Activated B cell treated with CpG ODN at 0.5 μM for 24 hours (primary cell): ENCODE results near the gene MYO9B. TPM values are rescaled to one million over a fixed set of nuclear protein-coding genes. Genes with fewer than 3 reads are reported as not detected.
A peak's percentile ranks its signal among the peaks of the same experiment; 100 is the strongest.

Experiments
- ATAC-seq: fragments of 200-7000 bp; cut with Tn5 transposase; one replicate; pipeline ENCODE4 v1.10.0; 2021; ENCODE audit warnings: low read depth, mild to moderate bottlenecking, moderate library complexity
- CTCF ChIA-PET: fragments of 350-600 bp; sonication (Branson Sonifier 250); formaldehyde crosslinking; loops from one replicate; lab custom pipeline; 2021; ENCODE audit warnings: antibody characterized with exemption; lab: Charles Lee
- POLR2A ChIA-PET: fragments of 350-600 bp; sonication (Branson Sonifier 250); formaldehyde crosslinking; loops from one replicate; lab custom pipeline; 2021; ENCODE audit warnings: antibody characterized with exemption; lab: Charles Lee
- DNase-seq: peaks from one replicate; pipeline ENCODE4 v3.0.0; 2022
- H3K27ac Mint-ChIP-seq: one replicate; pipeline ENCODE4 v1.8.0; 2020; ENCODE audit warnings: mixed read lengths
- H3K27me3 Mint-ChIP-seq: one replicate; pipeline ENCODE4 v1.8.0; 2021; ENCODE audit warnings: mixed read lengths
- H3K36me3 Mint-ChIP-seq: one replicate; pipeline ENCODE4 v1.8.0; 2021; ENCODE audit warnings: low read depth, mixed read lengths
- H3K4me1 Mint-ChIP-seq: one replicate; pipeline ENCODE4 v1.8.0; 2021; ENCODE audit warnings: mixed read lengths
- H3K4me3 Mint-ChIP-seq: one replicate; pipeline ENCODE4 v1.8.0; 2020; ENCODE audit warnings: mild to moderate bottlenecking, mixed read lengths
- H3K9me3 Mint-ChIP-seq: one replicate; pipeline ENCODE4 v1.8.0; 2020; ENCODE audit warnings: mixed read lengths
- CTCF ChIP-seq: fragments of 200-600 bp; IDR thresholded peaks from one replicate; pipeline ENCODE4 v1.8.0; 2022; ENCODE audit warnings: antibody characterized with exemption, mild to moderate bottlenecking
- intact Hi-C: fragments of 100-400 bp; cut with micrococcal nuclease; formaldehyde crosslinking; loops from one replicate; pipeline ENCODE4 v1.15.1; 2024
- total RNA-seq: library from RNA; stranded (reverse); gene quantifications from 2 replicates; pipeline ENCODE4 v1.2.3, GENCODE V29; 2022

MYO9B gene
- total RNA-seq, 1 donor from 2014 or later: 239 TPM

- no peak overlapping the region for H3K4me3 Mint-ChIP-seq
- H3K4me1 Mint-ChIP-seq: no peaks in the 10 kb centered on the region
- ChIA-PET POLR2A (interaction anchor here (0.6 to 1.0 kb wide), 2 partner anchors 35 to 338 kb away, joined by 6 to 9 read pairs; no protein-coding TSS in a partner anchor), CTCF (interaction anchor here (0.6 to 2.1 kb wide), 7 partner anchors 140 to 1974 kb away, joined by 3 to 16 read pairs (median 8); no protein-coding TSS in a partner anchor)
- peaks cover 64% of the 10 kb centered on the region for H3K36me3 Mint-ChIP-seq
- no peak for TF ChIP-seq CTCF
- H3K9me3 Mint-ChIP-seq: no peaks in the 10 kb centered on the region
- ATAC-seq (peak; percentile 28), DNase-seq (no peak)
- H3K27me3 Mint-ChIP-seq: no peaks in the 10 kb centered on the region
- H3K27ac Mint-ChIP-seq: no peak overlapping the region
- intact Hi-C loops: loop anchor here (1.0 kb wide), 3 partner anchors 216 to 338 kb away; no protein-coding TSS in a partner anchor
Observed at GRCh38 chr19:17052439-17052838, 23.1 kb upstream of the MYO9B start.

GRCh38 chr19:17054746-17055145 lies 20.8 kb upstream of the MYO9B start:
- peaks cover 71% of the 10 kb centered on the region for H3K36me3 Mint-ChIP-seq
- TF ChIP-seq CTCF: no peak
- DNase-seq (no peak), ATAC-seq (no peak)
- no peak overlapping the region for H3K4me3 Mint-ChIP-seq
- no peaks in the 10 kb centered on the region for H3K9me3 Mint-ChIP-seq
- ChIA-PET POLR2A (no interaction called here), CTCF (no interaction called here)
- intact Hi-C loops: no loop called here
- H3K27me3 Mint-ChIP-seq: no peaks in the 10 kb centered on the region
- H3K27ac Mint-ChIP-seq: no peak overlapping the region
- H3K4me1 Mint-ChIP-seq: no peaks in the 10 kb centered on the region

GRCh38 chr19:17055636-17056035 lies 19.9 kb upstream of the MYO9B start:
- intact Hi-C loops: no loop called here
- ChIA-PET CTCF (no interaction called here), POLR2A (interaction anchor here (0.5 kb wide), 1 partner anchor 337 kb away, joined by 3 read pairs; no protein-coding TSS in a partner anchor)
- H3K27me3 Mint-ChIP-seq: no peaks in the 10 kb centered on the region
- H3K9me3 Mint-ChIP-seq: no peaks in the 10 kb centered on the region
- no peak overlapping the region for H3K4me3 Mint-ChIP-seq
- no peak for DNase-seq
- ATAC-seq: no peak
- TF ChIP-seq CTCF: no peak
- H3K4me1 Mint-ChIP-seq: no peaks in the 10 kb centered on the region
- peaks cover 74% of the 10 kb centered on the region for H3K36me3 Mint-ChIP-seq
- no peak overlapping the region for H3K27ac Mint-ChIP-seq

- POLR2A ChIA-PET: no interaction called here
- ATAC-seq (no peak), DNase-seq (no peak)
- CTCF ChIA-PET: no interaction called here
- Mint-ChIP-seq H3K4me1 (peaks cover 2% of the 10 kb centered on the region), H3K36me3 (peaks cover 73% of the 10 kb centered on the region), H3K4me3 (no peak overlapping the region), H3K27me3 (no peaks in the 10 kb centered on the region), H3K9me3 (no peaks in the 10 kb centered on the region), H3K27ac (no peak overlapping the region)
- no peak for TF ChIP-seq CTCF
- intact Hi-C loops: no loop called here
Observed at GRCh38 chr19:17058236-17058635, 17.3 kb upstream of the MYO9B start.

GRCh38 chr19:17060802-17061201 lies 14.8 kb upstream of the MYO9B start:
- Mint-ChIP-seq H3K27me3 (no peaks in the 10 kb centered on the region), H3K9me3 (no peaks in the 10 kb centered on the region), H3K27ac (no peak overlapping the region), H3K36me3 (peaks cover 62% of the 10 kb centered on the region), H3K4me1 (peaks cover 12% of the 10 kb centered on the region), H3K4me3 (no peak overlapping the region)
- TF ChIP-seq CTCF: no peak
- no peak for ATAC-seq
- CTCF ChIA-PET: no interaction called here
- POLR2A ChIA-PET: no interaction called here
- DNase-seq: no peak
- intact Hi-C loops: no loop called here
